Activated CD4-positive, CD25-positive, alpha-beta regulatory T cell treated with anti-CD3 and anti-CD28 coated beads, Interleukin-2, amount 50 U/mL, for 16 hours (primary cell): ENCODE data around the gene SLC38A10.

Experiments used
- DNase-seq: peaks from one replicate; pipeline ENCODE4 v3.0.0-alpha.2; 2020; ENCODE audit warnings: low read depth, low spot score

Gene SLC38A10

DNA sequence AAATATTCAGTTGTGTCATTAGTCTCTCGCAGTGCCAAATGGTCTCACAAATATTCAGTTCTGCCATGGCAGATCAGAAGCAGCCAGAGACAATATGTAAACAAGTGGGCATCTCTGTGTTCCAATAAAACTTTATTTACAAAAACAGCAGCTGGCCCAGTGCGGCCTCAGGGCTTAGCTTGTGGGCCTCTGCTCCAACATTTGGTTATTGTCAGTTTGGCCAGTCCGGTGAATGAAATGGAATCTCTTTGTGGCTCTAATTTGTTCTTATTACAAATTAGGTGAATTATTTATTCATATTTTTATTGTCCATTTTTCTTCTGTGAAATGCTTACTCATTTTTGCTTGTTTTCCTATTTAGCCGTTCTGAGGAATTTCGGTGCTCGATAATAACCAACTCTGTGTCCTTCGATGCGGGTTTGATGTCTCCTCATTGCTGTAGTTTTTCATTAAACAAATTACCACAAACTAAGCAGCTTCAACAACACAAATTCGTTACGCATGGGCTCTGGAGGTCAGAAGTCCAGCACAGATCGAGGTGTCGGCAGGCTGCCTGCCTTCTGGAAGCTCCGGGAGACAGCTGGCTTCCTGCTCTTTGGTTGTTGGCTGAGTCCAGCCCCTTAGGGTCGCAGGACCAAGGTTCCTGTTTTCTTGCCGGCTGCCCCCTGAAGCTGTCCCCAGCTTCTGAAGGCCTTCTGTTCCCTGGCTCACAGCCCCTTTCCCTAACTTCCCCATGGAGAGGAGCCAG is 4.1 kb upstream of the SLC38A10 start:
- no peak for DNase-seq

DNA sequence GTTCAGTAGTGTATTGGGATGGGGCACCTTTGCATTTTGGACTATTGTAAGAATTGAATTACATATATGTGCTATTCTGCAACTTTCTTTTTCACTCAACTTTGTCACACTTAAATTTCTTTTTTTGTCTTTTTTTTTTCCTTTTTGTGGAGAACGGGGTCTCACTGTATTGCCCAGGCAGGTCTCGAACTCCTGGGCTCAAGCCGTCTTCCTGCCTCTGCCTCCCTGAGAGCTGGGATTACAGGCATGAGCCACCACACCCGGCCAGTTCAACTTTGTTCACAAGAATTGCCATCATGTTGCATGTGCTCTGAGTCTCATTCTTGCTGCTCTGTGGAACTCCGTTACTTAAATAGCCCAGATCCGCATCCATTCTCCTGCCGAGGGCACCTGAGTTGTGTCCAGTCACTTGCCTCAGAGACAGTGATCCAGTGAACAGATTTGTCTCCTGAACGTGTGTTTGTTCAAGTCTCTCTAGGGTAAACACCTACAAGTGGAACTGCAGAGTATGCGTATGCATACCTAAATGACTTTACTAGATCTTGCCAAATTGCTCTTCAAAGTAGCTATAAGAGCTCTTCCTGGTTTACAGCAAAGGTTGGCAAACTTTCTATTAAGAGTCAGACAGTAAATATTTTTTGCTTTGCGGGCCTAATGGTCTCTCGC is 3.4 kb upstream of the SLC38A10 start:
- no peak for DNase-seq

DNA sequence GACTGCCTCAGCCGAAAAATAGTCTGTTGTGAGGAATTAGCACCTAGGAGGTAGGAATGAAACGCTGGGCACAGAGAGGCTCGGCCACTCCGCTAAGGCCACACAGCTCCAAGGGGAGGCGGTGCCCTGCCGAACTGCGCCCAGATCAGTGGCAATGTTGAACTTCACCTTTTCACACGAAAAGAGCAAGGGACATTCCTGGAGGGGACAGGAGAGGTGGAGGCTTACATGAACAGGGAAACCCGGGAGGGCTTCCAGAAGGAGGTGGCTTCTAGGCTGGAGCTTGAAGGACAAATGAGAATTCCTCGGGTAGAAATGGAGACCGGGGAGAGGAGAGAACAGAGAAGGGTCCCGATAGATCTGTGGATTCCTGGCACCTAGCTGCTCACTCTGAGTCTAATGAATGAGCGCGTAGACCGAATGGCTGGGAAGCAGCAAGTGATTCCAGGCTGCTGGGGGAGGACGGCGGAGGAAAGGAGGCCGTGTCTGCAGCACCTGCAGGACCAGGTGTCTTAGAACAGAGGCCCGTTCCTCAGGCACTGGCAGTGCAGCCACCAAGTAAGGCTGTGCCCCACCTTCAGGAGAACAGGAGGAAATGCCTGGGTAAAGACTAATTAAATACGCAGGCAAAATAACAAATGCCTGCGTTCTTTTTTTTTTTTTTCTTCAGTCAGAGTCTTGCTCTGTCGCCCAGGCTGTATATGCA is 722 bp upstream of the SLC38A10 start:
- DNase-seq = no peak

DNA sequence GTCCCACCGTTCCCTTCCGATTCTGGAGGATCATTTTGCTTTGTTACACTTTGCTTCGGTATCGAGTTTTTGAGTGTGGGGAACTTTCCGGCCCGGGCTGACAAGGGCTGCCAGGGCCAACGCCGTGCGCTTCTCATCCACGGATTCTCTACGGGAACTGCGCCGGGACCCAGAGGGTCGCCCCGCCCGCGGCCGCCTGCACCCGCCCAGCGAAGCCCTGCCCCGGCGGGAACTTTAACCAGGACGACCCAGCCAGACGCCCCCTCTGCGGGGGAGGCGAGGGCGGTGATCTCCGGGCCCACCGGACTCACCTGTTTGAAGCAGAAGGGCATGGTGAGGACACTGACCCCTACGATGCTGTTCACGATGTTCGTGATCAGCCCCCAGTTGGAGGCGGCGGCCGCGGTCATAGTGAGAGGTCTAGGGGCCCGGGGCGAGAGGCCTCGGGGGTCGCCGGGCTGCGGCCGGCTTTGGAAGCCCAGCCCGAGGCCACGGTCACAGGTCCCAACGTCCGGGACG is 536 bp downstream of the SLC38A10 start:
- DNase-seq = no peak

DNA sequence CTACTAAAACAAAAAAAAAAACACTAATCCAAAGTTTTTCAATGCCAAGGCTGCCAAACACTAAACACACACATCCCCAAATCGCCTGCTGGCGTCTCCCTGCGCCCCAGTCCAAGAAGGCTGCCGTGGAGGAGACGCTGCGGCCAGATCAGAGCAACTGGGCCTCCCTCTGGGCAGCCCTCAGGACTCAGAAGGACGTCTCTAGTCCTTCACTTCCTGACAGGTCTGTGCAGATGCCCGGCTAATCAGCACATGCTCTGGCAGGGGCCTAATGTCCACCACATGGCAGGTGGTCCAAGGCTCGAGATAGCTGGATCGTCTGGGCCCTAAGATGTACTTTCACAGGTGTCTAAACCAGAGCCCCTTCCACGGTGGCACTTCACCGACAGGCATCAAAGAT is 2.7 kb downstream of the SLC38A10 start:
- no peak for DNase-seq

DNA sequence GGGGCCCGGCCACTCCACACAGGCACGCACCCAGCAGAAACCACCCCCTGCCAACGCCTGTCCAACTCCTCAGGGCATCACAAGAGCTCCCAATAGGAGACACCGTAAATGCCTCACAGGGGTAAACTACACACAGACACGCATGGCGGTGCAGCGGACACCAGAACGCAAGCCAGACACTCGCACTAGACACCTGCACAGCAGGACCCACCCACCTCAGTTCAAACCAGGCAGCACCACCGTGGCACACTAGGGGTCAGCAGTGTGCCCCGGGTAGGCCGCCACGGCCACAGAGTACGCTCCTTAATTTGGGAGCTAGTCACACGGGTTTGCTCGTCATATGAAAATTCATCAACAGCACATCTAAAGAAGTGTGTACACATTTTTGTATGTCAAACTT is 3.4 kb downstream of the SLC38A10 start:
- DNase-seq = peak; percentile 31

DNA sequence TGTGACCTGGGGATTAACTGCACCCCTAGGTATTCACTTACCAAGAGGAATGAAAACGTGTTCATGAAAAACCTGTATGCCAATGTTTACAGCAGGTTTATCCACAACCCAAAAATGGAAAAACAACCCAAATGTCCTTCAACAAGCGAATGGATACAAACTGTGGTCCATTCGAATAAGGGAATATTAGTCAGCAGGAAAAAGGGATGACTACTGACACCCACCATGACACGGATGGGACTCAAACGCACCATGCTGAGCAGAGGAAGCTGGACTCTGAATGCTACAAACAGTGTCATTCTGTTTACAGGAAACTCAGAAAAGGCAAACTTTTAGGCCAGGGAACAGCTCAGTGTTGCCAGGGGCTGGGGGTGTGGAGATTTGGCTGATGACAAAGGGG is 4.9 kb downstream of the SLC38A10 start:
- DNase-seq = no peak

DNA sequence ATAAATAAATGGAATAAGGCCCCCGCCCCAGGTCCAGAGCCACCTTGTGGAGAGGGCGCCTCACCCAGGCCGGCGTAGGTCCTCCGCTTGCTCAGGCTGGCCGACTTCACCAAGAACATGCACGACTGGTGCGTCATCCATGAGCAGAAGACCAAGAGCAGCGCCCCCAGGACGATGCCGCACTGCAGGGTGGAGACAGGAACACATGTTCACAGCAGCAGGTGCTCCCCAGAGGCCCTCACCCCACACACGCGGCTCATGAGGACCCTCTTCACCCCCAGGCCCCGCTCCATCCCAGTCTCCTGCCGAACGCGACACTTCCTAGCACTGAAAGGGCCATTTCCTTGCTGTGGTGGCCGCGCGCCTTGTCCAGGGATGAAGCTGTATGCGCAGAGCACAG is 5.5 kb downstream of the SLC38A10 start:
- DNase-seq = no peak

DNA sequence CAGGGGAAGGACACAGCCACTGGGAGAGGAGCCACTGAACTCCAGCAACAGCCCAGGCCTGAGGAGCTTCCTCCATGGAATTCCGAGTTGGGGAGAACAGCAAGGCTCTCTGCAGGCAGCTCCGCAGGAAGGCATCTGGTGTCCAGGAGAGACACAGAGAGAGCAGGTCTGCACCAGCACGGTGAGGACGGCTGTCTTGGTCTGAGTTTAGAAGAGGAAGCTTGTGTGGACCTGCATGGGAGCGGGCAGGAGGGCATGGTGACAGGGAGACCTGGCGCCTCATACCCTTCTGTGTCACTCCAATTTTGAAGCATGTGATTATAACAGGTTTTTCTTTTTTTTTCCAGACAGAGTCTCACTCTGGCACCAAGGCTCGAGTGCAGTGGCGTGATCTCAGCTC is 6.4 kb downstream of the SLC38A10 start:
- no peak for DNase-seq

DNA sequence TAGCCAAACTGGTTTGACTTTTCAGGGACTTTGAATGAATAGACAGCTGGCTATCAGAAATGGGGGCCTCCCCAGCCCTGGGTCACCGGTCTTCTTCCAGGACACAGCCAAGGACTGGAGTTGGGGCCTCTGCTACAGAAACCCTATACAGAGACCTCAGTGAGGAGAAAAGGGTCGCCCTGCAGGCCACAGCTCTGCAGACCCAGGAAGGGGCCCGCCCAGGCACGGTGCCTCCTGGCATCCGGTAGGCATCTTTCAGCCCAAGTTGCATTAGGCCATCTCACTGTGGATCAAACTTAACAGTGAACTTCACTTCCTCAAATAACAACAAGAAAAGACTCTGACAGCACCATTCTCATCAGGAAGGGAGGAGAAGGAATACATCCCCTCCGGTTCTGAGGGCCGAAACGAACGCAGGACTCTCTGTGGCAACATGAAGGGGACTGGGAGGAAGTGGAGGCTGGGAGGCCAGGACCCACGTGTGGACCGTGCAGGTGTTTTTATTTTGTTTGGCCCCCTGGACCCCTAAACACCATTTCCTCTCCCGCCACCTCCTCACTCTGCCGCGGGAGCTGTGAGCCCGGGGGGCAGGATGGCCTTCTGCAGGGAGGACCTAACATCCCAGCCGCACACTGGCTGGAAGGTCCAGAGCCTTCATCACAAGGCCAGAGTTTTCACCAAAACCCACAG is 7.2 kb downstream of the SLC38A10 start:
- DNase-seq = no peak

DNA sequence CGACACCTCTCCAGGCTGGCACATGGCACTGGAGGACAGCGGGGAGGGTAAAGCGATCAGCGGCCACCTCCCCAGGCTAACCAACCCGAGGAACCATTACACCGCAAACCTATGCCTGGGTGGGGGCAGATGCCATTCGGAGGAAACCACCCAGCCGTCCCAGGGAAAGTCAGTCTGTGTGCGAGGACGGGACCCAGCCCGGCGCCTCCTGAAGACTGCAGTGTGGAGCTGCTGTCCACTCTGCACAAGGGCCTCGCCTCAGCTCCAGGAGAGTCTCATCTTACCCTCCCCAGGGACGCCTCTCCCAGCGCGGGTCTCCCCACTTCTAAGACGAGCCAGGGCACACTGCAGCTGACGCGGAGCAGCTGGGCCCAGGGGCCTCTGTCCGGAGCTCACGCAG is 8.0 kb downstream of the SLC38A10 start:
- DNase-seq = no peak

DNA sequence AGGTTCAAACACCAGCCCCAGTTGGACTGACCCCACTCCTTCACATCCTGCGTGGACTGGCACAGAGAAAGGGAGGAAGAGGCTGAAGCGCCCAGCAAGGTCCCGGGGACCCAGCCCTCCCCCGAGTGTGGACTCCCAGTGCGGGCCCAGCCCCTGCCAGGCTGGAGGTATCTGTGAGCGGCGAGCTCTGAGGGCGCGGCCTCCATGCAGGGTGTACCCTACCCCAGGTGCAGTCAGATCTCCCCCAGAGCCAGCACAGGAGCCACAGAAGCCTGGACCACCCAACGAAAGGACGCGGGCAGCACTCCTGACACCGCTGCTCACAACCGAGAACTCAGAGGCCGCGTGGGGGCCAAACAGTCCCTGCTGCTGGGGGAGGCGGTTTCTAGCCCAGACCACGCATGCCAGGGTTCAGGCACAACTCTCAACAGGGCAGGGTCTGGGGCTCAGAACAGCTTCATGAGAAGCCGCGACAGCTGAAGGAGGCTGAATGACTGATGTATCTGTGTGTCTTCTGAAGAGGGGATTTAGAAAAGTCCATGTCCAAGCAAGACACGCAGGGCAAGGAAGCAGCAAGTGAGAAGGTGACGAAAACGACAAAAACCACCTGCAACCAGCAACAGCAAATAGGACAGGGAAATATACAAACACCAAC is 8.5 kb downstream of the SLC38A10 start:
- DNase-seq = no peak

DNA sequence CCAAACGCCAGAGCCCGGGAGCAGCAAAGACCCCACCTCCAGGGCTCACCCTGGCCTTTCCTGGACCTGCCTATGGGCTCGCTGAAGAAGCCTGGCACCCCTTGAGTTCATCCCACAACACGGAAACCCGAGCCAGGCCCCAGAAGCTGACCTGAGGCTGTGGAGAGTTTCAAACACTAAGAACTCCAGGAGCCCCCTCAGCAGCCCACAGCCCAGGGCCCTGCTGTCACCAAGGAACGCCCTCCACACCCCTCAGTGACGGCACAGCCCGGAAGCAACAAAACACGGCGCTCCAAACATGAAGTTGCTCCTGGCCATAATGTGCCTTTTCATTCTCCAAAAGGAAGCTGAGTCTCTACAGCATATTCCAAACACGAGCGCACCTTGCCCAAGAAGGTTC is 9.2 kb downstream of the SLC38A10 start:
- no peak for DNase-seq

DNA sequence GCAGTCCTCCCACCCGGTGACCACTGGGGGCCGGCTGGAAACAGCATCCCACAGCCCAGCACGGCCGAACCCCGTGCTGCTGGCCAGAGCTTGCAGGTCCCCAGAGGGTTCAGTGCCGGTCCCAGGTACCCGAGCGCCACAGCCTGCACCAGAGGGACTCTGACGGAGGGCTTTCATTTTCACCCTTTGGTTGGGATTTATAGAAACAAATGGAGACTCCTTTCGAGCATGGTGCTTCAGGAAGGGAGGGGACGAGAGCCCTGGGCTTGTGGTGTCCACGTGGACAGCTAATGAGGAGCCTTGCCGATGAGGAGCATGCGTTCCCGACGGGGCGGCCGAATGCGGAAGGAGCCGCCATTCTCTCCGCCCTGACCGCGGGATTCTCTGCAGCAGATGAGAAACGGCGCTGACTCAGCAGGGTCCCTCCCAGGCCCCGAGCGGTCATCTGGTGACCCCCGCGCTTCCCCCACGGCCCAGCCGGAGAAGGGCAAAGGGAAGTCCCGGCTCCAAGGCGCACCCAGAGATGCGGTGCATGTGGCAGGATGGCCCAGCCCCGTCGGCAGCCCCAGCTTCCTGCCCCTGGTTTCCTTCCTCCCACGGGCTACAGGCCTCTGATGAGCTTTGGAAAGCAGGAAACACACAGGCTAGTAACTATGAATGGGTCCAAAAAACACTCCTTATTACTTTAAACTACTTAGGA is 9.8 kb downstream of the SLC38A10 start:
- DNase-seq = no peak

DNA sequence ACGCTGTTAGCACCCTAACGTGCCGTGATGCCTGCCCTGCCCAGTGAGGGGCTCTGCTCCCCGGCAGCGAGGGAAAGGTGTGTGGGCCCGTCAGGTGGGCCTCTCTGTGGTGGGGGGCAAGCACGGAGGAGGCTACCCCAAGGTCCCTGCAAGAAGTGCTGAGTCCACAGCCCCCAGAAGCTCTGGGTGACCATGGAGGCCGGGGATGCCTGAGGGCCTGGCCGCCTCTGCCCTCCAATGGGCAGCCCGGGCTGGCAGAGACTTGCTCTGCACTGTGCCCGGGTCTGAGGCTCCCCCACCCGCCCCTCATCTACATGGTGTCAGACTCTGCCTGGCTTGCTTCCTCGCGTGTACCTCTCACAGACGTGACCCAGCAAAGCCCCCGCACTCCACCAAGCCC is 12.2 kb downstream of the SLC38A10 start:
- DNase-seq = no peak

DNA sequence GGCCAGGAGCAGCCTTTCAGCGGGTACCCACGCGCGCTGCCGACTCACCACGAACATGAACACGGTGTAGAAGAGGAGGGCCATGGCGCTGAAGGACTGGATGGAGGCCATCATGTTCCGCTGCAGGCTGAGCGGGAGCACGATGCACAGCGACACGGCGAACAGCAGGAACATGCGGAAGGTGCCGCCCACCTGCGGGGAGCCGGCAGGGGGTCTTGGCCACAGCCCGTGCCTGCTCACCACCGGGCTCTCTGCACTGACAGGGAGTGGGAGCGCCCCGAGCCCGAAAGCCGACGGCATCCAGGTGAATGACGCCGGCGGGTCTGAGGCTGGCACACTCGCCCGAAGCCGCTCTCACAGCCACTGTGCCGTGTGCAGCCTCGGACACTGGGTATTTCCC is 13.0 kb downstream of the SLC38A10 start:
- DNase-seq = no peak

DNA sequence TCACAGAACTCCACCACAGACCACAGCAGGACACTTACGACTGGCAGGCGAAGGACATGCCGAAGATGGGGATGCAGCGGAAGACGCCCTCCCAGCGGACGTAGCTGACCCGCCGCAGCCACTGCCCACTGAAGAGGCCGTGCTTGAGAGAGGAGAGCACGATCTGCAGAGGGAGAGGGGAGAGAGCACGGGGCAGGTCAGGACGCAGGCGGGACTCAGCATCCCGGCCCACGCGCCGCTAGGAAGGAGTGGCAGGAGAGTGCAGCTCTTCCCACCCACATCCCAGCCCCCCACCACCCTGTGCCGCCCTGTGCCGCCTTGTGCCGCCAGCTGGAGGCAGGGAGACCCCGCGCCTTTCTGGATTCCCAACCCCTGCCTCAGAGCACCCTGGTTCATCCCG is 14.5 kb downstream of the SLC38A10 start:
- no peak for DNase-seq

DNA sequence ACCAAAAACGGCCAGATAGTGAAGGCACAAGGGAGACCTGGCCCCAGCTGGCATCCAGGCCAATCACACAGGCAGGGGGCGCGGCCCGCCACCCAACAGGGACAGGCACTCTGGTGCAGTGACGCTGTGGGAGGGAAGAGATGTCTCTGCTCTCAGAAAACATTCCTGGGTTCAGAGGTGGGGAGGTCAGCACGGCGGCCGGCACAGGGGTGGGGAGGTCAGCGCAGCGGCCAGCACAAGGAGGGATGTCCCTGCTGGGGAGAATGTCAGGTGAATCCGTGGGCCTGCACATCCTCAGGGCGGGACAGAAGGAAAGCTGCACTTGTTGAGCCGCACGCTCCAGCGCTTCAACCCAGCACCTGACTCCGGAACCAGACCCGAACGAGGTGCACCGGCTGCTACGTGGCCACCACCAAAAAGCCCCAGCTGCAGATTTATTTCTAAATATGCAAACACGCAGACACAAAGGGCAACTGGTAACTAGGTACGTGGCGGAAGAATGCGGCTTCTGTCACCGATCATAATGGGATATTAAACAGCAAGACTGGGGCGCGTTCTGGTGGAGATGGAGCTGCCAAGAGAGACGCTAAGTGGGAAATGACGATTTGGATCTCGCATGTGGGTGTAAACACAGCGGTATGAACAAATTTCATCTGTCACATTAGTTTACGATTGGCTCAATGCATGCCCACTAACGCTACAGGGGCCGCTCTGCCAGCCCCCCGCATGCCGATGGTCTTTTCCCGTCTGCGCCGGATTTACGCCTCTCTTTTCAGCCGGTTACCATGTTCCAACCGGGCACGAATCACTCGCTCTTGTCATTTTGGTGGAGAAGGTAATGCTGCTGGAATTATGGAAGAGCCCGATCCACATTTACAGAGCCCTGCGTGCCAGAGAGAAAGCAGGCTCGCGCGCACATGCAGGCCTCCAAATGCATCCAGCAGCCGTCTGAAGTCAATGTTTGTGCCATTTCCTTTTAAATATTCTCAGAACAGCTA is 15.5 kb downstream of the SLC38A10 start:
- no peak for DNase-seq

DNA sequence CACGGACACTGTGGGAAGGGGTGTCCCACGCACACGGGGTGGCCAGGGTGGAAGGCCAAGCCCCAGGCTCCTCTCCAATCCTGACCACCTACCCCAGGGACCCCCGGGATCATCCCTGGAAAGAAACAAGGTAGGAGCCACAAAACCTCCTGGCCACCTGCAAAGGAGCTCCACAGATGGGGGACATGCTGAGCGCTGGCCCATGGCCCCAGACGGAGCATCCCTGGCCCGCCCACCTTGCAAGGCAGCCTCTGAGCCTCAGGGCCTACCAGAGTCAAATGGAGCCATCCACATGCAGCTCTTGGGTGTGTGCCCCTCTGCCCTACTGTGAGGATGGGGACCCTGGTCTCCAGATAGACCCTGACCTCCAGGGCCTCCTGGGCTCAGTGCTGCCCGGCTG is 16.3 kb downstream of the SLC38A10 start:
- DNase-seq = no peak
